ELR (cell line): ENCODE data around the gene FOXC2.

ENCODE experiments used
- DNase-seq: peaks from one replicate; pipeline ENCODE4 v3.0.0-alpha.2; 2015; ENCODE audit warnings: low read depth

The FOXC2 gene

DNA sequence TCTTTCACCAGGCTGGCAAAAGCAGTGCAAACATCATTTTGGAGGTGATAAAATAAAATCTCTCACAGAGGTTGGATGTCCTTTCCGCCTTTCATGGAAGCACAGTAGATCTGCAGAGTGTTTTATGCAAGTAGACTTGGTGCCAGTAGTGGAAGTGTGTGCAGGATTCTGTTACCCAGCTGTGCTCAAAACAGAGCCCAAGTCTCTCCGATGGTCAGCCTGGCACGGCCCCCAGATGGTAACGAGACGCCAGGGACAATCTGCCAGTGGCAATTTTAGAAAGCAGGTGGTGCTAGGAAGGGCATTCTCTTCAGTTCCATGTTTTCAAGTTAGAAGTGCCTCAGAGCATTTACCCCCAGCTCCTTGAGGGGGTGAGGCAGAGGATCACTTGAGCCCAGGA lies 10.1 kb upstream of the FOXC2 start:
- no peak for DNase-seq

- no peak for DNase-seq
Measured at GRCh38 chr16:86557587-86557986, 9.0 kb upstream of the FOXC2 start.

- no peak for DNase-seq
Measured at GRCh38 chr16:86558355-86559193, 8.1 kb upstream of the FOXC2 start.

- no peak for DNase-seq
Measured at GRCh38 chr16:86559802-86560305, 6.8 kb upstream of the FOXC2 start.

DNA sequence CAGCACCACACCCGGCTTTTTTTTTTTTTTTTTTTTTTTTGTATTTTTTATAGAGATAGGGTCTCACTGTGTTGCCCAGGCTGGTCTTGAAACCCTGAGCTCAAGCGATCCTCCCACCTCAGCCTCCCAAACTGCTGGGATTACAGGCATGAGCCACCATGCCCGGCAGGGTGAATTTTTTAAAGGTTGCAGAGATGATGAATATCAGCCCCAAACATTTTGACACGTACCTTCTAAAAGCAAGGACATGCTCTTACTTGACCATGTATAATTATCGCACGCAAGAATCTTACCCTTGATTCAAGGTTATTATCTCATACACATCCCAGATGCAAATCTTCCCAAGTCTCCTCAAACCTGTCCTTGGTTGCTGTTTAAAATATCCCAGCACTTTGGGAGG lies 4.3 kb upstream of the FOXC2 start:
- DNase-seq, result no peak

DNA sequence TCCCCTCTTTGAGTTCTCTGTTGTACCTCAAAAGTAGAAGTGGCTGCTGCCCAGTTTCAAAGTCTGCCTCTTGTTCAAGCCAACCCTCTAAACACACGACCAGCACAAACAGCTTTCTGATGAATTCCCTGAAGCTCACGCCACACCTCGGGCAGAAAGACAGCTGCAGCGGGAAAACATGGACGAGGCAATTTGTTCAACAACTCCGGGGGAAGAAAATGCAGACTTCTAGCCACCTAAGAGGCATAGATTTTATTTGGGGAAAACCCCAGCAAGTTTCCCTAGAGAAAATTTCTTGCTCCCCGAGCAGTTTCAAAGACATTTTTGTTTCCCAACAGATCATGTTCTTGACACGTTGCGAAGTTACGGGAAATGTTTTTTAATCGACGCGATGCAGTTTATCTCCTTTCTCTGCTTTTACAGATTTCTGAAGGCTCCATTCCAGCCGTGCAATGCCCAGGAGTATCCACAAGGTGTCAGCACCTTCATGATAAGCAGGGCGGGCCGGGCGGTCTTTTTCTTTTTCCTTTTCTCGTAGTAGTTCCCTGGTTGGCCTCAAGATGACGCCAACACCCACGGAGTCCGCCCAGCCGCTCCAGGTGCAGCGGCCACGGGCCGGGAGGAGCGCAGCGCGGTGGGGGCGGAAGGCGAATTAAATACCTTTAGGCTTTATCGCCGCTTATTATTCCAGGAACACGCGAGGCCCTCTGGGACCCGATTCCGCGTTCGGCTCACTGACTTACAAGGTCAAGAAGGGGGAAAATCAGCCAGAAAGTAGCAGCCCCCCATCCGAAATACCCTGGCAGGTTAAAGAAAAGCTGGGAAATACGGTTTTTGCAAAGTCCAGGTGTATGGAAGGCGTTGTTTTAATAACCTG lies 2.9 kb upstream of the FOXC2 start:
- DNase-seq, result peak; percentile 93

DNA sequence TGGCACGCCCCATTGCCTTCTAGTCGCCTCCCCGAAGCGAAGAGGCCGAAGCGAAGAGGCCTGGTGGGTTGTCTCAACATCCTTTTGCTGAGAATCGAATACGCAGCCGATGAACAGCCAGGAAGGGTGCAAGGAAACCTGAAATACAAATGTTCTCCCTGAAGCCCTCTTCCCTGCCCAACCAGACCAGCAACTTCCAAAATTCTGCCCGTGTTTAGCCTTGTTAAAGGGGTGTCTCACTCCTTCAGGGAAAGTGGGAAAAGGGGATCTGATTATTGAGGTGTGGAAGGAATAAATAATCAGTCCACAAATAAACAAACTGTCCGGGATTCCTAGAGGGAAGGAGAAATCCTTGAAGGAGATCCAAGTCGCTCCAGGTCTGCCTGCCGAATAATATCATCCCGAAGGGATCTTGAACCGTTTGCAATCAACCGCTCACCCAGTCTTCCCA lies 1.4 kb upstream of the FOXC2 start:
- DNase-seq, result no peak

- DNase-seq, result peak; percentile 21
Measured at GRCh38 chr16:86565644-86566511, 751 bp upstream of the FOXC2 start.

DNA sequence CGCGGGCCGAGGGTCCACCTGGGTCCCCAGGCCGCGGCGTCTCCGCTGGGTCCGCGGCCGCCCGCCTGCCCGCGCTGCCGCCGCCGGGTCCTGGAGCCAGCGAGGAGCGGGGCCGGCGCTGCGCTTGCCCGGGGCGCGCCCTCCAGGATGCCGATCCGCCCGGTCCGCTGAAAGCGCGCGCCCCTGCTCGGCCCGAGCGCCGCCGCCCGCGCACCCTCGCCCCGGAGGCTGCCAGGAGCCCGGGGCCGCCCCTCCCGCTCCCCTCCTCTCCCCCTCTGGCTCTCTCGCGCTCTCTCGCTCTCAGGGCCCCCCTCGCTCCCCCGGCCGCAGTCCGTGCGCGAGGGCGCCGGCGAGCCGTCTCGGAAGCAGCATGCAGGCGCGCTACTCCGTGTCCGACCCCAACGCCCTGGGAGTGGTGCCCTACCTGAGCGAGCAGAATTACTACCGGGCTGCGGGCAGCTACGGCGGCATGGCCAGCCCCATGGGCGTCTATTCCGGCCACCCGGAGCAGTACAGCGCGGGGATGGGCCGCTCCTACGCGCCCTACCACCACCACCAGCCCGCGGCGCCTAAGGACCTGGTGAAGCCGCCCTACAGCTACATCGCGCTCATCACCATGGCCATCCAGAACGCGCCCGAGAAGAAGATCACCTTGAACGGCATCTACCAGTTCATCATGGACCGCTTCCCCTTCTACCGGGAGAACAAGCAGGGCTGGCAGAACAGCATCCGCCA lies 504 bp downstream of the FOXC2 start:
- peak; percentile 75 for DNase-seq

- DNase-seq, result peak; percentile 62
Measured at GRCh38 chr16:86567701-86568581, 1.3 kb downstream of the FOXC2 start.

GRCh38 chr16:86568677-86569623 lies 2.3 kb downstream of the FOXC2 start:
- DNase-seq, result no peak

GRCh38 chr16:86569701-86570447 lies 3.2 kb downstream of the FOXC2 start:
- DNase-seq, result no peak

- DNase-seq, result no peak
Measured at GRCh38 chr16:86570558-86571529, 4.2 kb downstream of the FOXC2 start.

GRCh38 chr16:86571530-86571915 lies 4.9 kb downstream of the FOXC2 start:
- no peak for DNase-seq

- no peak for DNase-seq
Measured at GRCh38 chr16:86572041-86572521, 5.5 kb downstream of the FOXC2 start.

DNA sequence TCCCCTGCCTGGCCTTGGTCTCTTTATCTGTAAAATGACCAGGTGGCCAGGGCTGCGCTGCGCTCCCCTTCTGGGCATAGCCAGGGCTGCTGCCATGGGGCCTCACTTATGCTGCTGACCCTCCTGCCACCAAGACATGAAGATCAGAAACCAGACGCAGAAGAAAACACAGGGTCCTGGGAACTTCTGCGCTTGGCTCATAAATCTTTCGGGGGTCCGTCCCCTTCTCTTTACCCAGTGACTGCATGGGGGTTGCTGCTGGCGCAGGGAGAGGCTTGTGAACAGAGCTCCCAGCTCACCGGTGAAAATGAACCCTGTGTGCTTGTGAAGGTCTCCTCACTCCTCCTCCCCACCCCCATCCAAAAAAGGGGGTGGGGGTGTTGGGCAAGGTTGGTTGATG lies 6.0 kb downstream of the FOXC2 start:
- no peak for DNase-seq

DNA sequence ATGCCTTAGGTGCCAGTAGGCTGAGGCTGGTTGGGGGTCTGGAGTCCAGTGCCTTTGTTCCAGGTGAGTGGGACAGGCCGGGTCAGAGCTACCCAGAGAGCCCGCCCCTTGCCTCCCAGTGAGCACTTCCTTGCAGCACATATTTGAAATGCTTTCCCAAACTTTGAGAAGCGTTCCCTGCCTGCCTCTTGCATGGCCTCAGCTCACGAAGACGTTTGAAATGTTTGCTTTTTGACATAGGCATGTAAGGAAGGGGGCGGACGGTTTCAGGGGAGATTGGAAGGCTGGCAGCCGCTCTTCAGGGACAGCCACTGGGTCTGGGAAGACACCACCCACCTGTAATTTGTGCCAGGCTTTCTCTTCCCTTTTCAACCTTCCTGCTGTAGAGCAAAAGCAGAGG lies 6.6 kb downstream of the FOXC2 start:
- DNase-seq, result no peak
